Transverse colon (tissue), 4 donors: ENCODE results near the gene NRN1. TPM values are rescaled to one million over a fixed set of nuclear protein-coding genes. Genes with fewer than 3 reads are reported as not detected.
A peak's percentile ranks its signal among the peaks of the same experiment; 100 is the strongest.

Experiments used
- DNase-seq: peaks from one replicate; pipeline ENCODE4 v3.0.0-alpha.2; 2019
- H3K27ac ChIP-seq, 4 donors: fragments of 200-600 bp; sonication (generic); 2 replicates each; pipeline ENCODE4 v1.5.1; 2016 to 2018; ENCODE audit warnings: inconsistent platforms in 4 of 4
- H3K27me3 ChIP-seq: fragments of 200-600 bp; sonication (generic); 2 replicates; pipeline ENCODE4 v1.5.1; 2017; ENCODE audit warnings: inconsistent platforms
- H3K36me3 ChIP-seq, 4 donors: fragments of 200-600 bp; sonication (generic); 2 replicates each; pipeline ENCODE4 v1.5.1; 2017 to 2019; ENCODE audit warnings: inconsistent platforms in 4 of 4
- H3K4me1 ChIP-seq, 4 donors: fragments of 200-600 bp; sonication (generic); 2 replicates each; pipeline ENCODE4 v1.5.1; 2017 to 2020; ENCODE audit warnings: inconsistent platforms in 4 of 4
- H3K4me3 ChIP-seq, 4 donors: fragments of 200-600 bp; sonication (generic); 1 replicate in 1 of 4; 2 replicates in 3 of 4; pipeline versions ENCODE4 v1.5.1 to v1.6.1; 2017 to 2019; ENCODE audit warnings: inconsistent platforms in 4 of 4
- H3K9me3 ChIP-seq, 2 donors: fragments of 200-600 bp; sonication (generic); 2 replicates each; pipeline ENCODE4 v1.5.1; 2017 to 2019; ENCODE audit warnings: inconsistent platforms in 2 of 2
- CTCF ChIP-seq, 5 experiments: fragments of 200-600 bp in 3 of 5; fragments of 450-650 bp in 2 of 5; sonication (generic) in 3 of 5; IDR thresholded peaks; 1 replicate in 2 of 5; 2 replicates in 3 of 5; pipeline ENCODE4 v1.5.1; 2016 to 2017; ENCODE audit warnings: antibody characterized with exemption in 5 of 5, inconsistent platforms in 3 of 5, mild to moderate bottlenecking in 2 of 5, moderate library complexity in 1 of 5
- EP300 ChIP-seq: sonication (generic); formaldehyde crosslinking; IDR thresholded peaks from one replicate; pipeline ENCODE4 v1.6.1; 2017; ENCODE audit warnings: antibody characterized with exemption, low read depth
- POLR2A ChIP-seq: fragments of 450-650 bp; IDR thresholded peaks from one replicate; pipeline ENCODE4 v1.6.1; 2016; ENCODE audit warnings: antibody characterized with exemption, mild to moderate bottlenecking, moderate library complexity
- POLR2AphosphoS5 ChIP-seq, 3 donors: sonication (generic); formaldehyde crosslinking; IDR thresholded peaks; one replicate each; pipeline ENCODE4 v1.6.1; 2016; ENCODE audit warnings: antibody characterized with exemption in 3 of 3
- WGBS, 2 donors: methylation state at CpG; one replicate each; pipeline ENCODE4 v1.1.5; 2018; ENCODE audit warnings: low coverage in 1 of 2; 5-methylcytosine and 5-hydroxymethylcytosine counted together
- in situ Hi-C, 4 donors: fragments of 200-750 bp; cut with MboI; loops; one replicate each; pipeline versions ENCODE4 v1.15.0 to v1.15.1; 2017; ENCODE audit warnings: low sequenced_read_pairs in 3 of 4, low pct_ligation_motif_present in 1 of 4, low pct_unique_long_range_greater_than_20kb in 1 of 4
- intact Hi-C: fragments of 100-400 bp; cut with DNase I; formaldehyde crosslinking; loops from one replicate; pipeline ENCODE4 v1.15.1; 2023; ENCODE audit warnings: low total_unique reads
- total RNA-seq, 4 donors: library from RNA; depleted of rRNA; stranded (reverse); fragments of >200 nt; gene quantifications; one replicate each; pipeline ENCODE4 v1.1.0, GENCODE V29; 2016

Gene NRN1
- total RNA-seq, 4 donors from 2014 or later, result 1.2 to 2.5 TPM; not detected in 2

GRCh38 chr6:6004390-6004995, 2.2 kb downstream of the NRN1 start:
- H3K4me3 ChIP-seq, result peak overlapping the region in 1 of 4 donors; percentile 47
- in situ Hi-C loops (no loop called here), intact Hi-C loops (no loop called here)
- H3K27ac ChIP-seq, result no peak overlapping the region
- peaks cover 100% of the 10 kb centered on the region for H3K27me3 ChIP-seq
- no peak for DNase-seq
- H3K9me3 ChIP-seq, result no peaks in the 10 kb centered on the region
- no peak for TF ChIP-seq POLR2A
- no peak for TF ChIP-seq CTCF (IDR thresholded peaks at IDR 0.05)
- TF ChIP-seq EP300, result no peak
- TF ChIP-seq POLR2AphosphoS5 (IDR thresholded peaks at IDR 0.05), result no peak
- H3K4me1 ChIP-seq, result peaks cover 23 to 67% (median 39%) of the 10 kb centered on the region in 4 donors
- no peaks in the 10 kb centered on the region for H3K36me3 ChIP-seq
- 9 to 21% methylated on average over 11 to 26 of the region's 37 CpGs for WGBS, 2 donors

GRCh38 chr6:6003621-6004366, 2.9 kb downstream of the NRN1 start:
- WGBS, 2 donors, result 0 to 11% methylated on average over 6 to 43 of the region's 64 CpGs
- in situ Hi-C loops, result no loop called here
- H3K9me3 ChIP-seq, result no peaks in the 10 kb centered on the region
- no peak for TF ChIP-seq POLR2A
- TF ChIP-seq CTCF (IDR thresholded peaks at IDR 0.05), result no peak
- TF ChIP-seq POLR2AphosphoS5 (IDR thresholded peaks at IDR 0.05), result peak in 2 of 3 donors; percentile 36 to 56
- no peak for TF ChIP-seq EP300
- H3K4me3 ChIP-seq, result peak overlapping the region in 3 of 4 donors; percentile 8 to 47 (median 9)
- H3K27me3 ChIP-seq, result peaks cover 100% of the 10 kb centered on the region
- peak overlapping the region in 2 of 4 donors; percentile 3 to 12 for H3K27ac ChIP-seq
- H3K4me1 ChIP-seq, result peaks cover 25 to 68% (median 38%) of the 10 kb centered on the region in 4 donors
- H3K36me3 ChIP-seq, result no peaks in the 10 kb centered on the region
- intact Hi-C loops, result no loop called here
- no peak for DNase-seq

GRCh38 chr6:6002848-6003620, 3.7 kb downstream of the NRN1 start:
- peaks cover 100% of the 10 kb centered on the region for H3K27me3 ChIP-seq
- intact Hi-C loops (no loop called here), in situ Hi-C loops (no loop called here)
- H3K4me3 ChIP-seq, result peak overlapping the region in 2 of 4 donors; percentile 9 to 47
- DNase-seq, result no peak
- H3K9me3 ChIP-seq, result no peaks in the 10 kb centered on the region
- no peaks in the 10 kb centered on the region for H3K36me3 ChIP-seq
- WGBS, 2 donors, result 12 to 14% methylated on average over 13 to 48 of the region's 48 CpGs
- TF ChIP-seq POLR2AphosphoS5 (IDR thresholded peaks at IDR 0.05), result no peak
- no peak for TF ChIP-seq POLR2A
- no peak for TF ChIP-seq EP300
- no peak for TF ChIP-seq CTCF (IDR thresholded peaks at IDR 0.05)
- H3K27ac ChIP-seq, result peak overlapping the region in 2 of 4 donors; percentile 3 to 12
- peaks cover 20 to 65% (median 33%) of the 10 kb centered on the region in 4 donors for H3K4me1 ChIP-seq
